ENCODE data around the gene ZSWIM9. TPM values are rescaled to one million over a fixed set of nuclear protein-coding genes. Genes with fewer than 3 reads are reported as not detected.

Gene ZSWIM9
- total and polyA plus RNA-seq, 2 donors (not counting 3 experiments of a cell fraction or from before 2014, with no cell fraction given) = 1.0 to 8.6 TPM

GRCh38 chr19:48221628-48222027, 51.1 kb downstream of the ZSWIM9 start:
- Histone ChIP-seq H3K36me3 (ENCODE audit: control insufficient read depth in 2 of 2, extremely low read depth in 1 of 2, insufficient read depth in 2 of 2, low read length in 2 of 2) (peaks cover 9 to 21% of the 10 kb centered on the region in 2 experiments), H3K4me1 (ENCODE audit: control insufficient read depth, extremely low read depth, insufficient read depth, low read length) (peaks cover 19% of the 10 kb centered on the region), H3K79me2 (ENCODE audit: control insufficient read depth, insufficient read depth, low read length) (no peaks in the 10 kb centered on the region), H3K4me2 (ENCODE audit: insufficient read depth, low read length) (no peak overlapping the region), H3K27ac (ENCODE audit: insufficient read depth, low read depth, low read length) (no peak overlapping the region), H3K27me3 (ENCODE audit: control insufficient read depth in 2 of 2, insufficient read depth in 2 of 2, low read length in 2 of 2) (no peaks in the 10 kb centered on the region), H2AFZ (ENCODE audit: low read depth, low read length) (no peak overlapping the region), H3K9me1 (replicated peaks; ENCODE audit: control insufficient read depth, extremely low read depth, insufficient read depth, low read length) (no peaks in the 10 kb centered on the region), H3K9me3 (replicated peaks; ENCODE audit: control insufficient read depth, insufficient read depth, low read length) (no peaks in the 10 kb centered on the region), H3K9ac (replicated peaks; ENCODE audit: extremely low read depth, insufficient read depth, low read length) (no peak overlapping the region), H3K4me3 (replicated peaks in 1 of 3; ENCODE audit: insufficient read depth in 1 of 3, low read depth in 1 of 3, low read length in 3 of 3) (no peak overlapping the region), H4K20me1 (replicated peaks; ENCODE audit: control insufficient read depth, extremely low read depth, insufficient read depth, low read length) (no peaks in the 10 kb centered on the region)
- intact Hi-C loops (cut with micrococcal nuclease) = no loop called here
- ChIA-PET CTCF (no interaction called here), POLR2A (no interaction called here)
- no TSS peak for BruUV-seq (replicated peaks)
- dilution Hi-C loops (cut with MboI; ENCODE audit: extremely low pct_ligation_motif_present, low sequenced_read_pairs) = no loop called here
- FAIRE-seq = no peak
- DNase-seq (ENCODE audit: low read depth, low spot score) = no peak
- no peak for TF ChIP-seq MAX (IDR thresholded peaks at IDR 0.05; ENCODE audit: insufficient read depth, insufficient read length)
- no peak for TF ChIP-seq GATA2 (IDR thresholded peaks at IDR 0.05; ENCODE audit: insufficient read depth, insufficient read length, low read depth, low read length)
- no peak for TF ChIP-seq FOS (IDR thresholded peaks at IDR 0.05; ENCODE audit: borderline replicate concordance, insufficient read depth, low read length)
- TF ChIP-seq POLR2AphosphoS5 (IDR thresholded peaks at IDR 0.05; ENCODE audit: insufficient read depth, low read depth, low read length) = no peak
- no peak for TF ChIP-seq EZH2 (IDR thresholded peaks at IDR 0.05; ENCODE audit: borderline replicate concordance, low read depth, low read length, severe bottlenecking)
- no peak for TF ChIP-seq MYC (IDR thresholded peaks at IDR 0.05; ENCODE audit: low read depth, low read length)
- TF ChIP-seq JUN (IDR thresholded peaks at IDR 0.05; ENCODE audit: borderline replicate concordance, insufficient read depth, insufficient read length, low read depth) = no peak
- TF ChIP-seq CTCF (IDR thresholded peaks at IDR 0.05; ENCODE audit: extremely low read depth in 1 of 2, insufficient read depth in 1 of 2, low read depth in 1 of 2, low read length in 2 of 2) = no peak
- TF ChIP-seq POLR2A (IDR thresholded peaks at IDR 0.05; ENCODE audit: low read depth, low read length) = no peak

All from endothelial cell of umbilical vein (primary cell).